IPS DF 6.9 (cell line): ENCODE results near the gene FBXW10.
"Not testable (repeated sequence)": the region's sequence is repeated elsewhere in the genome, so short reads cannot be mapped to it uniquely, and the experiment has no call there.

Experiments used
- DNase-seq: peaks from one replicate; pipeline ENCODE4 v3.0.0-alpha.2; 2013; ENCODE audit warnings: low read depth, low spot score
- H3K27ac ChIP-seq: one replicate; pipeline ENCODE4 v1.5.1; 2013; ENCODE audit warnings: low read length, control low read depth
- H3K27me3 ChIP-seq: 2 replicates; pipeline ENCODE4 v1.6.1; 2013; ENCODE audit warnings: mild to moderate bottlenecking, low read length; ENCODE audit not compliant: control insufficient read depth, insufficient read depth
- H3K36me3 ChIP-seq: 2 replicates; pipeline ENCODE4 v1.6.1; 2013; ENCODE audit warnings: low read length; ENCODE audit not compliant: control insufficient read depth, insufficient read depth
- H3K4me1 ChIP-seq: 2 replicates; pipeline ENCODE4 v1.6.1; 2013; ENCODE audit warnings: low read length; ENCODE audit not compliant: control insufficient read depth, insufficient read depth
- H3K4me3 ChIP-seq: 2 replicates; pipeline ENCODE4 v1.5.1; 2013; ENCODE audit warnings: mild to moderate bottlenecking, low read length
- H3K9me3 ChIP-seq: 2 replicates; pipeline ENCODE4 v1.6.1; 2013; ENCODE audit warnings: low read length, inconsistent platforms; ENCODE audit not compliant: control insufficient read depth, insufficient read depth
- WGBS: extraction: QIAGEN DNeasy Blood & Tissue Kit; methylation state at CpG from one replicate; pipeline ENCODE4 v1.1.7; 2013; ENCODE audit warnings: mixed read lengths, missing lambda C conversion rate; ENCODE audit not compliant: insufficient read length, insufficient coverage; 5-methylcytosine and 5-hydroxymethylcytosine counted together

FBXW10 gene

DNA sequence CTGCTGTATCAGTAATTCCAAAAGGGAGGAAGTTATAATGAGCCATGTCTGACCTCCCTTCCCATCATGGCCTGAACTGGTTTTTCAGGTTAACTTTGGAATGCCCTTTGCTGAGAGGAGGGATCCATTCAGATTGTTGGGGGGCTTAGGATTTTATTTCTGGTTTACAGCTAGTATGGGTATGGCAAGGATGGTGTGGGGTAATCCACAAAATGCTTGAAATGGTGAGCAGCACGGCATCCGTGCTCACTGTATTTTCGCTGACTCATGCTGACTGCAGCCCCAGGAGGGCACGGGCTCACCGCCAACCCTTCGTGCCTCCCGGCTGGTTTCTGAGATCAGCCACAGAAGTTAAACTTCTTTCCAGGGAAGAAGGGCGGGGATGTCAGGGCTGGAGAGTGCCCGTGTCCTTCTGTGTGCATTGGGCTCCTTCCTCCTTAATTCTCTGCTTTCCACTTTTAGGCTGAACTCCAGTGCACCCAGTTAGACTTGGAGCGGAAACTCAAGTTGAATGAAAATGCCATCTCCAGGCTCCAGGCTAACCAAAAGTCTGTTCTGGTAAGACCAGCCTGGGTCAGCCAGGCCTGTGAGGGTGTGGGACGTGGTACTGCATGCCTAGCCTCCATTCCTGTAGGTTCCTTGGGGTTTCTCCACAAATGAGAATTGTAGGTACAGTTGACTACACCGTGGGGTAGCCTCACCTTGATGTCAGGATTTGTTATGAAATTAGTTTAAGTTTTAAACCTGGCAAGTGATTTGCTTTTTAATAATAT lies 21.9 kb upstream of the FBXW10 start:
- not testable (repeated sequence) for H3K4me3 ChIP-seq, H3K27me3 ChIP-seq, H3K27ac ChIP-seq, DNase-seq, H3K9me3 ChIP-seq, H3K4me1 ChIP-seq, H3K36me3 ChIP-seq
- no CpG with 5 or more reads among the region's 12 CpGs for WGBS

DNA sequence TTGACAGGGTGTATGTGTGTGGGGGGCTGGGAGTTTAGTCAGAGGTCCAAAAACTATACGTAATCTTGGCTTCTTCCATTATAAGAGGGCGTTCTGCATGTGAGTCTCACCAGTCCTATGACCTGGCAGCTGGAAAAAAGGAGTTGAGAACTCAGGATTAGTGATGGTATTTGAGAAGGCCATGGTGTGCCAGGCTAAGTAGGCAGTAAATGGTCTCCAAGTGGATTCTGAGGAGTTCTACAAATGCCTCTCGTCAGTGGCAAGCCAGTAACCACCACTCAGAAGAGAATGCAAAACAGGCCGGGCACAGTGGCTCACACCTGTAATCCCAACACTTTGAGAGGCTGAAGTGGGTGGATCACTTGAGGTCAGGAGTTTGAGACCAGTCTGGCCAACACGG lies 21.2 kb upstream of the FBXW10 start:
- H3K4me1 ChIP-seq, H3K4me3 ChIP-seq: not testable (repeated sequence)
- no CpG with 5 or more reads among the region's 5 CpGs for WGBS

DNA sequence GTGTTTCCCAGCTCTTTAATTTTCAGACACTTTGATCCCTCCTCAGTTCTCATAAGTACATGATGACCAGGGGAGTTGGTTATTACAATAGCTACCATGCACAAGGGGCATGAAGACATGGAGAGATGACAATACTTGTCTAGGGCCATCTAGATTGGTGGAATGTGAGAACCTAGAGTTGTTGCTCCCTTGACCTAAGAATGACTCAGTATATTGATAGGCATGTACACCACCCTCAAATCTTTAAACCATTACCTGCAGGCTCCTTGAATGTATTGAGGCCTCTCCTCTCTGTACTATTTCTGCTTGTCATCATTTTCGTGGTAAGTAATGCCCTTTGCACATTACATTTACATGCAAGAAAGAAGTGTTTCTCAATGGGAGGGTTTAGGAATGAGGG lies 20.3 kb upstream of the FBXW10 start:
- not testable (repeated sequence) for H3K4me3 ChIP-seq, H3K27ac ChIP-seq, H3K9me3 ChIP-seq, H3K27me3 ChIP-seq, DNase-seq, H3K36me3 ChIP-seq, H3K4me1 ChIP-seq
- no CpG with 5 or more reads among the region's 1 CpG for WGBS

More for the DNA sequence above, 21.2 kb upstream of the FBXW10 start:
- H3K27me3 ChIP-seq, H3K27ac ChIP-seq, DNase-seq, H3K36me3 ChIP-seq, H3K9me3 ChIP-seq: not testable (repeated sequence)

DNA sequence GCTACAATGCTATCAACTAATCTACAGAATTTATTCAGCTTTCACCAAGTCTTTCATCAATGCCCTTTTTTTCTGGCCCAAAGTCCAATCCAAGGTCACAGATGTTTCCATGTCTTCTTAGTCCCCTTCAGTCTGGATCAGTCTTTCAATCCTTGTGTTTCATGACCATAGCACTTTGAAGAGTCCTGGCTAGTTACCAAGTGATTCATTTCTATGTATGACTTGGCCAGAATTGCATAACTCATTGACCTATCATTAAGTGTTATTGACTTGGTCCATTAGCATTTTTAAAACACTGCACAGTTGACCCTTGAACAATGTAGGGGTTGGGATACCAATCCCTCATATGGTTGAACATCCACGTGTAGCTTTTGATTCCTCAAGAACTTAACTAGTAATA lies 11.4 kb upstream of the FBXW10 start:
- H3K27ac ChIP-seq, H3K4me1 ChIP-seq: not testable (repeated sequence)
- no CpG with 5 or more reads among the region's 1 CpG for WGBS

DNA sequence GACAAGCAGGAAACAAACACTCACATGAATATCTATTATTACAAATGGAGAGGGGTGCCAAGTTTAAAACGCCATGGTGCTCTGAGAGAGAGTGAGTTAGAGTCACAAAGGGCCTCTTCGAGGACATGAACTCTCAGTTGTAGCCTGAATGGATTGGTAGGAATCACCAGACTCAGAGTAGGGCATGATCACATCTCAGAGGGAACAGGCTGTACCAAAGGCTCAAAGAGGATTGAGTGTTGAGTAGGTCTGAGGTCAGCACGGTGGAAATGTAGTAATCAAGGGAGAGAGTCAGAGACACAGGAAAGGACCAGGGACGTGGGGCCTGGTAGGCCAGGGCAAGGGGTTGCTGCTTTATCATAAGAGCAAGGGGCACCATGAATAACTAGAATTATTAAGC lies 10.5 kb upstream of the FBXW10 start:
- not testable (repeated sequence) for DNase-seq, H3K4me3 ChIP-seq, H3K36me3 ChIP-seq, H3K27ac ChIP-seq, H3K9me3 ChIP-seq, H3K4me1 ChIP-seq, H3K27me3 ChIP-seq
- no CpG with 5 or more reads among the region's 4 CpGs for WGBS

More for the DNA sequence above, 11.4 kb upstream of the FBXW10 start:
- DNase-seq, H3K9me3 ChIP-seq, H3K4me3 ChIP-seq, H3K27me3 ChIP-seq, H3K36me3 ChIP-seq: not testable (repeated sequence)

DNA sequence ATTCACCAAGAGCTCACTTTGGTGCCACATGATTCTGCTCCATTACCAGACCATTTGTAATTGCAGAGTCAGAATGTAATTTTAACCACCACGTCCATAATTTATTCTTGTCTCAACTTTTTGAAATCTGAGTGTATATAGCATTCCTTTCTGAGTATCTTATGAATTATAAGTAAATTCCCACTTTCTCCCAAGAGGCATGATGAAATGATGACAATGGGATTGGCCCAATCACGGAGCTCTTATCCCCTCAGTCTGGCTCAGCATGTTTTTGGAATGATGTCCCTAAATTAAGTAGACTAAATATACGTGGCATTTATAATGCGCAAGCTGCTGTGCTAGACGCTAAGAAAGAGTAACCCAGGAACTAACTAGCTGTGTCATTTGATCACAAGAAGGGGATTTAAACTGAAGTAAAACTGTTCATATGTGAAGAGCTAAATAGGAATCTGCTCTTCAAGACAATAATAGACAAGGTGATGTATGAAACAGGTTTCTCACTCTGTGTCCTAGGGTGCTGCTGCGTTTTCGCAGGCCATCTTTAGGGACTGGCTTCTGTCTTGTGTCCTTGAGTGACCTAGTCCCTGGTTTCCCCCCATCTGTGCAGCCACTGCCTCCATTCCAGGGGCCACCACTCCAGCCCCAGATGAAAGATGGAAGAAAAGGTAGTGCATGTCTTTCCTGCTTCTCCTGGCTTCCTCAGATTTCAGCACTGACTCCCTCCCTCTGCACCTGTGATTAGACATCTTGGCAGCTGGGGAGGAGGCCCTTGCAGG lies 4.0 kb upstream of the FBXW10 start:
- H3K9me3 ChIP-seq, H3K27ac ChIP-seq, H3K4me3 ChIP-seq, H3K4me1 ChIP-seq, H3K36me3 ChIP-seq, DNase-seq, H3K27me3 ChIP-seq: not testable (repeated sequence)
- WGBS, result no CpG with 5 or more reads among the region's 7 CpGs

DNA sequence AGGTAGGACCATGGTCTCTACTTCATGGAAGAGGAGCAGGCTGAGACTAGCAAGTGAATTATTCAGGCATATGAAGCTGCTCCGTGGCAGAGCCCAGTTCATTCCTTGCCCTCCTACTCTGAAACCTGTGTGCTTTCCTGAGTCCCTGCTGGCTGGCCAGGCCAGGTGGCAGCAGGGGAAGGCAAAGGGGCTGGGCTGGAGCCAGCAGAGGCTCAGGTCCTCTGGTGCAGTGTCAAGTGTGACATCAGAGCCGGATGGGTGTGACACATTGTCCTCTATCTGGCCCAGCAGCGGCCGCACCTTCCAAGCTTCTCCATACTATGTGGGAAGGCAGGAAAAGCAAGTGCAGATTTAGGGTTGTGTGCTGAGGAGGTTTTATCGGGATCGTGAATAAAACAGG lies 2.6 kb upstream of the FBXW10 start:
- not testable (repeated sequence) for H3K27ac ChIP-seq, H3K27me3 ChIP-seq, H3K4me1 ChIP-seq, DNase-seq, H3K9me3 ChIP-seq, H3K4me3 ChIP-seq, H3K36me3 ChIP-seq
- no CpG with 5 or more reads among the region's 6 CpGs for WGBS

DNA sequence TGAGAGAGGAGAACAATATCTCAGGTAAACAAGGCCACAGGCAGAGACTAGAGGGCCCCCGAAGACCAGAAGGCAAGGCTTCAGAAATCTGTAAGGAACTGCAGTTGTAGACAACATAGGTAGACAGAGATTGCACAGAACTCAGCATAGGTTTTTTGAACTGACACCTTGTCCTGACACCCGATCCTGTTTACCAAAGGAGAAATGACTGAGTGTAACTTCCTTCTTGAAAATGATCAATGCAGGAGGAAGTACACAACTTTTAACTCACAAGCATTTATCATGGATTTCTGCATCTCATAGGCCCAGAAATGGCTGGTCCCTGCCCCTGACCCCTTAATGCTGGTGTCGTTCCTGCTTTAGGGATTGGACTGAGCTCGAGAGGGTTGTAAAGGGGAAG lies 872 bp downstream of the FBXW10 start:
- not testable (repeated sequence) for H3K9me3 ChIP-seq, H3K36me3 ChIP-seq, H3K4me3 ChIP-seq, H3K4me1 ChIP-seq, H3K27me3 ChIP-seq, DNase-seq, H3K27ac ChIP-seq
- no CpG with 5 or more reads among the region's 4 CpGs for WGBS

DNA sequence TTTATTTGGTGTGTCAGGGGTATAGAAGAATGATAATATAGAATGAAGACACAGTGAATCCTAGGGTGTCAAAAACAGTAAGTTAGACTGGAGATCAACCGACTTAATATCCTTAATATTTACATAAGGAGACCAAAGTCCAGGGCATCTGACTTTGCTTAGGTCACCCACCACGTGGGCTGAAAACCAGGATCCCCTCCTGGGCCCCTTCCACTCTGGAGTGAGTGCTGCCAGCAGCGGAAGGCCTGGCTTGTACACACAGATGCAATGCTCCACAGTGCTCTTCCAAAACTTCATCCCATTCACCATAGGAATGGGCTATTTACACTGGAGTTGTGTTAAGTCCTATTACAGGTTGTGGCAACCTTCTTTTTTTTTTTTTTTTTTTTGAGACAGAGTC lies 2.7 kb downstream of the FBXW10 start:
- no CpG with 5 or more reads among the region's 3 CpGs for WGBS
- H3K27ac ChIP-seq, H3K36me3 ChIP-seq, H3K4me1 ChIP-seq, H3K27me3 ChIP-seq, H3K4me3 ChIP-seq, H3K9me3 ChIP-seq, DNase-seq: not testable (repeated sequence)

DNA sequence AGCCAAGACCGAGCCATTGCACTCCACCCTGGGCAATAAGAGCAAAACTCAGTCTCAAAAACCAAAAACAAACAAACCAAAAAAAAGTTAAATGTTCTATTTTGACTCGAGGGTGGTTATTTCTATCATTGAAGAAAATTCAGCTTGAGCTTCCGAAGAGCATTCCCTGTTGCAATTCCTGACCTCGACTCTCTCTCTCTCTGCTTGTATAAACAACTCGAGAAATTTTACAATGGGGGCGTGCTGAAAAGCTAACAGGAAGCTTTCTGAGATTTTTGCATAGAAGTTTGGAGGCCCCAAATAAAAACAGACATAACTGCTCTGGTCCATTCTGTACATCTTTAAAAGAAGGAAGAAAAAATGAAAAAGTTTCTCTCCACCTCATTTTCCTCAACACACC lies 3.6 kb downstream of the FBXW10 start:
- not testable (repeated sequence) for H3K27ac ChIP-seq, H3K36me3 ChIP-seq, H3K4me3 ChIP-seq, H3K4me1 ChIP-seq, H3K9me3 ChIP-seq, DNase-seq, H3K27me3 ChIP-seq
- WGBS, result no CpG with 5 or more reads among the region's 6 CpGs

DNA sequence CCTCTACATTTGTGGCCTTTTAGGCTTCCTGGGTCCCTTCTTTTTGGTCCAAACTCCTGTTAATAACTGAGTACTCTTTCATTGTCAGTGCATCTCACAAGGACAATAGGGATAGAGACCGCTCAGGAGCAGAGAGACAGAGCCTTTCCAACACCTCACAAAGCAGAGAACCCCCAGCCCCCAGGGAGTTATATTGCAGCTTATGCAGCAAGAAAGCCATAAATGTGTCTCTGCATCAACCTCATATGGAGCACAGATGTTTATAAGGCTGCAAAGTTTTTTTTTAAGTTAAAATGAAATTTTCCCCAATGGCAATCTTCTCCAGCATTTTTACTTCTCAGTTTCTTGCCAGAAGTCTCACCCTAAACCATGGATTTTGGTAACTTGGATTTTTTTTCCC lies 6.4 kb downstream of the FBXW10 start:
- DNase-seq, H3K4me3 ChIP-seq: not testable (repeated sequence)
- no CpG with 5 or more reads among the region's 1 CpG for WGBS

More for the DNA sequence above, 6.4 kb downstream of the FBXW10 start:
- not testable (repeated sequence) for H3K27ac ChIP-seq, H3K9me3 ChIP-seq, H3K36me3 ChIP-seq, H3K27me3 ChIP-seq, H3K4me1 ChIP-seq
